Naive B cell (primary cell): ENCODE data around the gene TMEM54. TPM values are rescaled to one million over a fixed set of nuclear protein-coding genes. Genes with fewer than 3 reads are reported as not detected.

ENCODE experiments used
- ATAC-seq, 2 donors: fragments of 150-1000 bp; cut with Tn5 transposase; 2 replicates each; pipeline ENCODE4 v1.10.0; 2021; ENCODE audit warnings: low read depth in 2 of 2, mild to moderate bottlenecking in 2 of 2, moderate library complexity in 2 of 2
- DNase-seq: peaks from one replicate; pipeline ENCODE4 v3.0.0; 2022
- H3K27ac Mint-ChIP-seq, 6 donors: one replicate each; pipeline ENCODE4 v1.8.0; 2020 to 2022; ENCODE audit warnings: mild to moderate bottlenecking in 6 of 6, mixed read lengths in 6 of 6, moderate library complexity in 5 of 6, inconsistent platforms in 2 of 6
- H3K27me3 Mint-ChIP-seq, 3 donors: one replicate each; pipeline ENCODE4 v1.8.0; 2021 to 2022; ENCODE audit warnings: mixed read lengths in 3 of 3, mild to moderate bottlenecking in 1 of 3
- H3K36me3 Mint-ChIP-seq, 2 donors: one replicate each; pipeline ENCODE4 v1.8.0; 2020 to 2022; ENCODE audit warnings: mixed read lengths in 2 of 2, inconsistent platforms in 1 of 2, mild to moderate bottlenecking in 1 of 2
- H3K4me1 Mint-ChIP-seq, 3 donors: one replicate each; pipeline ENCODE4 v1.8.0; 2020 to 2022; ENCODE audit warnings: mixed read lengths in 3 of 3, inconsistent platforms in 1 of 3, mild to moderate bottlenecking in 1 of 3, moderate library complexity in 1 of 3
- H3K4me3 Mint-ChIP-seq, 8 donors: one replicate each; pipeline ENCODE4 v1.8.0; 2020 to 2022; ENCODE audit warnings: mild to moderate bottlenecking in 8 of 8, mixed read lengths in 8 of 8, moderate library complexity in 8 of 8, inconsistent platforms in 2 of 8
- H3K9me3 Mint-ChIP-seq, 7 donors: one replicate each; pipeline ENCODE4 v1.8.0; 2020 to 2022; ENCODE audit warnings: mixed read lengths in 7 of 7, mild to moderate bottlenecking in 5 of 7, inconsistent platforms in 2 of 7, moderate library complexity in 1 of 7
- polyA plus RNA-seq, 6 donors: library from polyadenylated mRNA; unstranded; fragments of 300-500 nt; fragmentation: Illumina TruSeq; gene quantifications; one replicate each; pipeline ENCODE4 v1.2.3, GENCODE V29; 2021; ENCODE audit warnings: low read depth in 6 of 6

The TMEM54 gene
- polyA plus RNA-seq, 6 donors from 2014 or later = not detected

GRCh38 chr1:32848354-32849063 is 52.7 kb downstream of the TMEM54 start:
- Mint-ChIP-seq H3K27me3 (no peaks in the 10 kb centered on the region), H3K4me3 (no peak overlapping the region), H3K27ac (peak overlapping the region in 1 of 6 donors; percentile 49), H3K4me1 (no peaks in the 10 kb centered on the region), H3K36me3 (peaks cover 8 to 12% of the 10 kb centered on the region in 2 donors), H3K9me3 (no peaks in the 10 kb centered on the region)
- ATAC-seq (no peak), DNase-seq (no peak)

Other genes starting within 250 kb of the TMEM54 start
- not detected for gene SYNC, start 198.6 kb downstream of the TMEM54 start, polyA plus RNA-seq
- 10 to 100 TPM; 26.0 to 43.9 (median 35.1) TPM for gene YARS1, start 84.0 kb downstream of the TMEM54 start, polyA plus RNA-seq
- 10 to 100 TPM in 5 of 6 donors, 1 to 10 TPM in 1; 3.6 to 24.5 (median 16.3) TPM for gene S100PBP, start 83.7 kb downstream of the TMEM54 start, polyA plus RNA-seq
- under 1 TPM in 1 of 6 donors, not detected in 5; 0.20 TPM for gene FNDC5, start 30.5 kb downstream of the TMEM54 start, polyA plus RNA-seq
- gene HPCA, start 14.9 kb downstream of the TMEM54 start, polyA plus RNA-seq = not detected
- gene RNF19B, start 63.4 kb upstream of the TMEM54 start, polyA plus RNA-seq = 1 to 10 TPM; 1.0 to 2.8 (median 1.9) TPM
- gene AK2, start 135.5 kb upstream of the TMEM54 start, polyA plus RNA-seq = 100 to 1,000 TPM; 107 to 151 (median 134) TPM
- gene AZIN2, start 179.8 kb upstream of the TMEM54 start, polyA plus RNA-seq = 1 to 10 TPM in 1 of 6 donors, under 1 TPM in 4, not detected in 1; 0.05 to 1.9 (median 0.33) TPM